Liver (tissue), 9 donors: ENCODE measurements around the gene SERPIND1. TPM values are rescaled to one million over a fixed set of nuclear protein-coding genes. Genes with fewer than 3 reads are reported as not detected.

ENCODE experiments used
- DNase-seq: peaks from one replicate; pipeline ENCODE4 v3.0.0-alpha.2; 2017; ENCODE audit warnings: low spot score
- H3K27ac ChIP-seq, 2 donors: one replicate each; pipeline ENCODE4 v1.7.0; 2013; ENCODE audit warnings: inconsistent platforms in 2 of 2, low read length in 2 of 2, control low read depth in 1 of 2, low read depth in 1 of 2, mild to moderate bottlenecking in 1 of 2
- H3K27me3 ChIP-seq, 4 donors: one replicate each; pipeline versions ENCODE4 v1.6.1 to v1.7.0; 2013; ENCODE audit warnings: low read length in 3 of 4, inconsistent platforms in 1 of 4, mild to moderate bottlenecking in 1 of 4, moderate library complexity in 1 of 4; ENCODE audit not compliant: control insufficient read depth in 4 of 4, insufficient read depth in 4 of 4
- H3K36me3 ChIP-seq, 4 donors: one replicate each; pipeline versions ENCODE4 v1.6.1 to v1.7.0; 2013; ENCODE audit warnings: low read length in 3 of 4, mild to moderate bottlenecking in 3 of 4, low read depth in 1 of 4, moderate library complexity in 1 of 4; ENCODE audit not compliant: control insufficient read depth in 4 of 4, insufficient read depth in 3 of 4
- H3K4me1 ChIP-seq, 4 donors: one replicate each; pipeline versions ENCODE4 v1.6.1 to v1.7.0; 2013; ENCODE audit warnings: low read length in 3 of 4, mild to moderate bottlenecking in 3 of 4, moderate library complexity in 1 of 4; ENCODE audit not compliant: control insufficient read depth in 4 of 4, insufficient read depth in 4 of 4
- H3K4me3 ChIP-seq, 3 donors: one replicate each; pipeline versions ENCODE4 v1.6.1 to v1.7.0; 2013; ENCODE audit warnings: low read length in 3 of 3, control low read depth in 1 of 3, low read depth in 1 of 3, mild to moderate bottlenecking in 1 of 3
- H3K9ac ChIP-seq, 2 donors: one replicate each; pipeline ENCODE4 v1.7.0; 2013; ENCODE audit warnings: low read length in 2 of 2, mild to moderate bottlenecking in 2 of 2, moderate library complexity in 2 of 2, control low read depth in 1 of 2, low read depth in 1 of 2
- H3K9me3 ChIP-seq, 4 donors: one replicate each; pipeline versions ENCODE4 v1.6.1 to v1.7.0; 2013; ENCODE audit warnings: low read length in 3 of 4; ENCODE audit not compliant: control insufficient read depth in 4 of 4
- ATF3 ChIP-seq: IDR thresholded peaks from 2 replicates; pipeline ENCODE4 v1.6.1; 2016; ENCODE audit warnings: antibody characterized with exemption
- CTCF ChIP-seq: fragments of 150-350 bp; IDR thresholded peaks from 2 replicates; pipeline ENCODE4 v1.5.1; 2017; ENCODE audit warnings: improper control_type of control experiment, low read depth, low read length; ENCODE audit not compliant: missing input control
- FOXA1 ChIP-seq: IDR thresholded peaks from 2 replicates; pipeline ENCODE4 v1.6.1; 2016; ENCODE audit warnings: antibody characterized with exemption
- FOXA2 ChIP-seq: IDR thresholded peaks from 2 replicates; pipeline ENCODE4 v1.6.1; 2016; ENCODE audit warnings: antibody characterized with exemption
- GABPA ChIP-seq, 2 donors: IDR thresholded peaks in 1 of 2; conservative IDR thresholded peaks in 1 of 2; 2 replicates each; pipeline ENCODE4 v1.6.1; 2016; ENCODE audit warnings: antibody characterized with exemption in 2 of 2, mild to moderate bottlenecking in 1 of 2, moderate library complexity in 1 of 2
- HNF4A ChIP-seq, 2 donors: conservative IDR thresholded peaks; 2 replicates each; pipeline ENCODE4 v1.6.1; 2016; ENCODE audit warnings: antibody characterized with exemption in 2 of 2, mild to moderate bottlenecking in 2 of 2
- HNF4G ChIP-seq: IDR thresholded peaks from 2 replicates; pipeline ENCODE4 v1.6.1; 2016; ENCODE audit warnings: antibody characterized with exemption
- JUND ChIP-seq, 2 donors: IDR thresholded peaks; 2 replicates each; pipeline ENCODE4 v1.6.1; 2016; ENCODE audit warnings: antibody characterized with exemption in 2 of 2
- NR2F2 ChIP-seq: IDR thresholded peaks from 2 replicates; pipeline ENCODE4 v1.6.1; 2016; ENCODE audit warnings: antibody characterized with exemption
- RAD21 ChIP-seq, 2 donors: IDR thresholded peaks; 2 replicates each; pipeline ENCODE4 v1.6.1; 2016; ENCODE audit warnings: antibody characterized with exemption in 2 of 2, mild to moderate bottlenecking in 2 of 2
- SP1 ChIP-seq: IDR thresholded peaks from 2 replicates; pipeline ENCODE4 v1.6.1; 2018; ENCODE audit warnings: antibody characterized with exemption, mild to moderate bottlenecking
- TAF1 ChIP-seq: conservative IDR thresholded peaks from 2 replicates; pipeline ENCODE4 v1.6.1; 2016; ENCODE audit warnings: antibody characterized with exemption, mild to moderate bottlenecking
- YY1 ChIP-seq: IDR thresholded peaks from 2 replicates; pipeline ENCODE4 v1.6.1; 2016; ENCODE audit warnings: antibody characterized with exemption, mild to moderate bottlenecking
- WGBS: extraction: QIAGEN DNeasy Blood & Tissue Kit; methylation state at CpG from one replicate; pipeline ENCODE4 v1.1.7; 2013; 5-methylcytosine and 5-hydroxymethylcytosine counted together
- polyA plus RNA-seq, 2 donors: library from polyadenylated mRNA; stranded (reverse) in 1 of 2; unstranded in 1 of 2; fragments of 200-250 nt in 1 of 2; fragments of >200 nt in 1 of 2; fragmentation: Nextera tagmentation in 1 of 2; extraction: Ambion mirVana in 1 of 2; gene quantifications; one replicate each; pipeline versions ENCODE4 v1.2.1 to v1.2.3, GENCODE V29; 2013 to 2015
- total RNA-seq, 2 donors: library from RNA; depleted of rRNA; stranded (reverse); fragments of >200 nt; gene quantifications; one replicate each; pipeline ENCODE4 v1.2.3, GENCODE V29; 2014
- TF ChIP-seq, protein P1 (sequence below): IDR thresholded peaks from 2 replicates; pipeline ENCODE4 v1.6.1; 2016; ENCODE audit warnings: antibody characterized with exemption
- TF ChIP-seq, protein P2 (sequence below): IDR thresholded peaks from 2 replicates; pipeline ENCODE4 v1.6.1; 2016; ENCODE audit warnings: antibody characterized with exemption, mild to moderate bottlenecking
- donor health status: healthy.
- donor health status: healthy.
- donor health status: healthy.
- donor health status: healthy.
- donor health status: healthy.

The SERPIND1 gene
- total and polyA plus RNA-seq, 4 donors, result 117 to 176 (median 170) TPM

DNA sequence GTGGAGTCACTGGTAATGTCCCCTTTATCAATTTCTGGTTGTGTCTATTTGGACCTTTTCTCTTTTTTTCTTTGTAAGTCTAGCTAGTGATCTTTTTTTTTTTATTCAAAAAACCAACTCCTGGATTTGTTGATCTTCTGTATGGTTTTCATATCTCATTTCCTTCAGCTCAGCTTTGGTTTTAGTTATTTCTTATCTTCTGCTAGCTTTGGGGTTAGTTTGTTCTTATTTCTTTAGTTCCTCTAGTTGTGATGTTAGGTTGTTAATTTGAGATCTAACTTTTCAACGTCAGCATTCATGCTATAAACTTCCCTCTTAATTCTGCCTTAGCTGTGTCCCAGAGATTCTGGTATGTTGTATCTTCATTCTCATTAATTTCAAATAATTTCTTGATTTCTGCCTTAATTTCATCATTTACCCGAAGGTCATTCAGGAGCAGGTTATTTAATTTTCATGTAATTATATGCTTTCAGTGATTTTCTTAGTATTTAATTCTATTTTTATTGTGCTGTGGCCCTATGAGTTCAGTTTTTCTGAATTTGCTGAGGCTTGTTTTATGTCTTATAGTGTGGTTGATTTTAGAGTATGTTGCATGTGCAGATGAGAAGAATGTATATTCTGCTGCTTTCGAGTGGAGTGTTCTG lies 55.7 kb downstream of the SERPIND1 start:
- peaks cover 5 to 30% (median 22%) of the 10 kb centered on the region in 4 donors for H3K36me3 ChIP-seq
- H3K27me3 ChIP-seq, result no peaks in the 10 kb centered on the region
- no peak overlapping the region for H3K9ac ChIP-seq
- WGBS, result 93% methylated on average over 3 of the region's 3 CpGs
- TF ChIP-seq FOXA1, result no peak
- no peak for TF ChIP-seq JUND (IDR thresholded peaks at IDR 0.05)
- no peaks in the 10 kb centered on the region for H3K9me3 ChIP-seq
- peaks cover 0 to 8% (median 1%) of the 10 kb centered on the region in 4 donors for H3K4me1 ChIP-seq
- no peak overlapping the region for H3K4me3 ChIP-seq
- no peak overlapping the region for H3K27ac ChIP-seq
- DNase-seq, result no peak

DNA sequence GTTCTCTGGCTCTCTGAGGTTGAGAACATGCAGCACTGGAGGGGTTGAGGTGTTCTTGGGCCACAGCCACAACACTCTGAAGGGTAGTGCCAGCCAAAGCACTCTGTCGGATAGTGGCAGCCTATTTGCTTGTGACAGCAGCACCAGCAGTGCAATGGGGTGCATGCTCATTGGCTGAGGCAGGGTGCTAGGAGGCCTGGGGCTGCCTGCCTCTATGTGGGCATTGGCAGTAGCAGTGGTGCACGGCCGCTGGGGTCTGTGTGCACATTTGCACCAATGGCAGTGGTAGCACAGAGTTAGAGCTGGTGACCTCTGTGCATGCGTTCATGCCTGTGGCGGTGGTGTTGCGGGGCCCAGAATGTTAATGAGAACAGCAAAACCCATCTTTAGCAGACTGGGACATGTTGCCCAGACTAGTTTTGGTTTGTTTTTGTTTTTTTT lies 59.3 kb downstream of the SERPIND1 start:
- WGBS, result 96% methylated on average over 6 of the region's 6 CpGs
- H3K27ac ChIP-seq, result no peak overlapping the region
- no peak for DNase-seq
- TF ChIP-seq CTCF (no peak), FOXA1 (no peak), GABPA (IDR thresholded peaks at IDR 0.05 in 1 of 2, conservative IDR thresholded peaks at IDR 0.05 in 1 of 2) (no peak), YY1 (no peak), HNF4G (no peak), TAF1 (no peak), SP1 (no peak), JUND (IDR thresholded peaks at IDR 0.05) (no peak), RAD21 (IDR thresholded peaks at IDR 0.05) (no peak), ATF3 (no peak), HNF4A (conservative IDR thresholded peaks at IDR 0.05) (no peak), FOXA2 (no peak), NR2F2 (no peak)
- TF ChIP-seq, protein P1, sequence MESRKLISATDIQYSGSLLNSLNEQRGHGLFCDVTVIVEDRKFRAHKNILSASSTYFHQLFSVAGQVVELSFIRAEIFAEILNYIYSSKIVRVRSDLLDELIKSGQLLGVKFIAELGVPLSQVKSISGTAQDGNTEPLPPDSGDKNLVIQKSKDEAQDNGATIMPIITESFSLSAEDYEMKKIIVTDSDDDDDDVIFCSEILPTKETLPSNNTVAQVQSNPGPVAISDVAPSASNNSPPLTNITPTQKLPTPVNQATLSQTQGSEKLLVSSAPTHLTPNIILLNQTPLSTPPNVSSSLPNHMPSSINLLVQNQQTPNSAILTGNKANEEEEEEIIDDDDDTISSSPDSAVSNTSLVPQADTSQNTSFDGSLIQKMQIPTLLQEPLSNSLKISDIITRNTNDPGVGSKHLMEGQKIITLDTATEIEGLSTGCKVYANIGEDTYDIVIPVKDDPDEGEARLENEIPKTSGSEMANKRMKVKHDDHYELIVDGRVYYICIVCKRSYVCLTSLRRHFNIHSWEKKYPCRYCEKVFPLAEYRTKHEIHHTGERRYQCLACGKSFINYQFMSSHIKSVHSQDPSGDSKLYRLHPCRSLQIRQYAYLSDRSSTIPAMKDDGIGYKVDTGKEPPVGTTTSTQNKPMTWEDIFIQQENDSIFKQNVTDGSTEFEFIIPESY, result no peak
- TF ChIP-seq, protein P2, sequence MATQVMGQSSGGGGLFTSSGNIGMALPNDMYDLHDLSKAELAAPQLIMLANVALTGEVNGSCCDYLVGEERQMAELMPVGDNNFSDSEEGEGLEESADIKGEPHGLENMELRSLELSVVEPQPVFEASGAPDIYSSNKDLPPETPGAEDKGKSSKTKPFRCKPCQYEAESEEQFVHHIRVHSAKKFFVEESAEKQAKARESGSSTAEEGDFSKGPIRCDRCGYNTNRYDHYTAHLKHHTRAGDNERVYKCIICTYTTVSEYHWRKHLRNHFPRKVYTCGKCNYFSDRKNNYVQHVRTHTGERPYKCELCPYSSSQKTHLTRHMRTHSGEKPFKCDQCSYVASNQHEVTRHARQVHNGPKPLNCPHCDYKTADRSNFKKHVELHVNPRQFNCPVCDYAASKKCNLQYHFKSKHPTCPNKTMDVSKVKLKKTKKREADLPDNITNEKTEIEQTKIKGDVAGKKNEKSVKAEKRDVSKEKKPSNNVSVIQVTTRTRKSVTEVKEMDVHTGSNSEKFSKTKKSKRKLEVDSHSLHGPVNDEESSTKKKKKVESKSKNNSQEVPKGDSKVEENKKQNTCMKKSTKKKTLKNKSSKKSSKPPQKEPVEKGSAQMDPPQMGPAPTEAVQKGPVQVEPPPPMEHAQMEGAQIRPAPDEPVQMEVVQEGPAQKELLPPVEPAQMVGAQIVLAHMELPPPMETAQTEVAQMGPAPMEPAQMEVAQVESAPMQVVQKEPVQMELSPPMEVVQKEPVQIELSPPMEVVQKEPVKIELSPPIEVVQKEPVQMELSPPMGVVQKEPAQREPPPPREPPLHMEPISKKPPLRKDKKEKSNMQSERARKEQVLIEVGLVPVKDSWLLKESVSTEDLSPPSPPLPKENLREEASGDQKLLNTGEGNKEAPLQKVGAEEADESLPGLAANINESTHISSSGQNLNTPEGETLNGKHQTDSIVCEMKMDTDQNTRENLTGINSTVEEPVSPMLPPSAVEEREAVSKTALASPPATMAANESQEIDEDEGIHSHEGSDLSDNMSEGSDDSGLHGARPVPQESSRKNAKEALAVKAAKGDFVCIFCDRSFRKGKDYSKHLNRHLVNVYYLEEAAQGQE, result no peak
- no peaks in the 10 kb centered on the region for H3K9me3 ChIP-seq
- H3K36me3 ChIP-seq, result peaks cover 7 to 27% (median 20%) of the 10 kb centered on the region in 4 donors
- H3K4me1 ChIP-seq, result no peaks in the 10 kb centered on the region
- H3K27me3 ChIP-seq, result no peaks in the 10 kb centered on the region
- no peak overlapping the region for H3K4me3 ChIP-seq
- no peak overlapping the region for H3K9ac ChIP-seq
